Adipose tissue (tissue), 3 donors: ENCODE data around the gene RBM20. TPM values are rescaled to one million over a fixed set of nuclear protein-coding genes. Genes with fewer than 3 reads are reported as not detected.
"Not testable (repeated sequence)": the region's sequence is repeated elsewhere in the genome, so short reads cannot be mapped to it uniquely, and the experiment has no call there.

ENCODE experiments used
- H3K27ac ChIP-seq: one replicate; pipeline ENCODE4 v1.5.1; 2013; ENCODE audit warnings: low read depth, low read length
- WGBS, 3 donors: extraction: QIAGEN DNeasy Blood & Tissue Kit; methylation state at CpG; one replicate each; pipeline ENCODE4 v1.1.7; 2013; 5-methylcytosine and 5-hydroxymethylcytosine counted together
- polyA plus RNA-seq, 3 donors: library from polyadenylated mRNA; stranded (reverse); fragments of 200-250 nt; gene quantifications; one replicate each; pipeline ENCODE4 v1.2.3, GENCODE V29; 2013
- donor health status: healthy with polysubstance abuse.
- donor health status: Bipolar disorder and iron deficiency.
- donor health status: healthy.

The RBM20 gene
- polyA plus RNA-seq, 3 donors: 0.67 to 7.1 (median 1.6) TPM

DNA sequence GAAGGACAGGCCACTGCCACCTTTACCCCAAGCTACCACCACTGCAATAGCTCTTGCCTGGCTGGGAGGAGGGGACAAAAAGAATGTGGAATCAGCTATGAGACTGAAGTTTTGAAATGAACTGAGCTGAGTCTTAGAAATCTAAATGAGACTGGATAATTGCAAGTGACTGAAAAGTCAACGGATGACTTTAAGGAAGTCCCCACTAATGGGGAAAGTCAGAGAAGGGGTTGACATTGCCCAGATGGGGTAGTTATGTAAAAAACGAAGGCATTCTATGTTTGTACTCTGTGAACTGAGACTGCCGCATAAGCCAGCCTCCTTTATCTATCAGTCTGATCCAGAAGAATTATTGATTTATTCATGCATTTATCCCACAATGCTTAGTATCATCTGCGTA, 67.2 kb downstream of the RBM20 start:
- no peak overlapping the region for H3K27ac ChIP-seq
- WGBS, 3 donors: 52 to 73% (median 70%) methylated on average over 4 of the region's 4 CpGs

DNA sequence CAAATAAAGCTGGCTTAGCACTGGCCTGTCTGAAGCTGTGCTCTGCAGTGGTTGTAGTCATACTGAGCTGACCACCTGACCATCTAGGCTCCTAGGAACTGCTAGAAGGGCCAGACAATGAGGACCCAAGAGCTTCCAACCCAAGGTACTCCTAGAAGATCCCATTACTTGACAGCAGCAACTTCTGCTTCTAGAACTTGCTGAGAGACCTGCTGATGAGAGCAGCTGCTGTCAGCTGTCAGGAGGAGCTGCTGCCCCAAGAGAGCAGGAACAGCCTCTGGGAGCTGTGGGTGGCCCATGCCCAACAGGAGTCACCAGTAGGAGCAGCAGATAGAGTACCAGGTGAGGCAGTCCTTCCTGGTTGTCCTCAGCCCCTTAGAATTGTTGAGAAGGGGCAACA, 70.2 kb downstream of the RBM20 start:
- H3K27ac ChIP-seq: no peak overlapping the region

DNA sequence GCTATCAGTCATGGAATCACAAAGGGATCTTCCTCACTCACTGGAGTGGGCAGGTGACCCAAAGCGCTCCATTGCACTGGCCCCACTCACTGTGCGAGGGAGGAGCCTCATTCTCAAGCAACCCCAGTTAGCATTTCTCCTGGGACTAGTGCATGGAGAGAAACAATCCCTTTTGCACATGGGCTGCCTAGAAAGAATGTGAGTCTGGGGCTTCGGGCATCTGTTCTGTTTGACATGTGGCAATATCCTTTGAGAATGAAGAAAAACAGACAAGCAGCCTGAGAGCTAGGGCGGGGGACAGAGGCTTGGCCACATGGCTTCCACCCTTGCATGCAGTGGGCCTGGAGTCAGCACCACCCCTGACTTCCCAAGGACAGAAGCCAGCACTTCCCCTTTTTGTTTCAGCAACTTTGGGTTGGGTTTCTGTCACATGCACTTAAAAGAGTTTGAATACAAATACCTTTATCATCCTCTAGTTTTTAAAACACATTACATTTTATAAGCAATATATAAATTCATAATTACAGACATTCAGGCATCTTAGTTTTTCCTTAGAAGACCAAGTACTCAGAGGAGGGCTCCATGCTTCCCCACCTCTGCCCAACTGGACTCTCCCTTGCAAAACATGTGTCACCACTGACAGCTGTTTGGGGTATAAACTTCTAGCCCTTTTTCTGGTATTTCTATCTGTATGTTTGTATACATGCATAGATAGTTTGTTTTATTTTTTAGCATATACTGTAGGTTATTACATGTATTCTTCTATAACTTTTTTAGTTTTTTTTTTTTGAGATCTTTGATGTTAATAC, 73.8 kb downstream of the RBM20 start:
- 35 to 84% (median 43%) methylated on average over 4 of the region's 4 CpGs for WGBS, 3 donors
- no peak overlapping the region for H3K27ac ChIP-seq

DNA sequence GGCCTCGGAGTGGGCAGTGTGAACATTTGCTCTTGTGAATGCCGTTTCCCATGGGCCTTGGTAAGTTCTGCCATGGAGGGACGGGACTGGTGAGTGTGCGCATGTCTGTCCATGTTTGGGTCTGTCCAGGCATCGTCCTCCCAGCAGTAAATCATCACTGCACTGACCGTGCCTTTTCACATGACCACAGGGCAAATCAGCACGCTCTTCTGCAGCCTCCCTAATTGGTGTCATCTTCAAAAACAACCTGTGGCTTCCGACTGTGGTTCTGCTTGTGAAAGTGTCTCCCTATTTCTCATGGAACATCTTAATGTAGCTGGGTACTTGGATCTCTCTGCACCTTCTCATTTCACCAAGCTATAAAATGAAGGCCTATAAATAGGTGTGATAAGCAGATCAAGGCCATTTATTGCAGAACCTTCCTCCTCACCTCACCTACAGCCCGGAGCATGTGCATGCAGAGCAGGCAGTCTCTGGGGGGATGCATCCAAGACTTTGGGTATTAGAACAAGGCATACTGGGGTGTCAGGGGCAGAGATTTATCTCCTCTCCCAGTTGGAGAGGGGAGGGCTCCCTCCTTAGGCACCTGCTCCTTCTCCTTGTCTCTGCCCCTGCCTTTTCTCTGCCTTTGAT, 77.4 kb downstream of the RBM20 start:
- 92 to 94% (median 93%) methylated on average over 9 of the region's 9 CpGs for WGBS, 3 donors
- no peak overlapping the region for H3K27ac ChIP-seq

DNA sequence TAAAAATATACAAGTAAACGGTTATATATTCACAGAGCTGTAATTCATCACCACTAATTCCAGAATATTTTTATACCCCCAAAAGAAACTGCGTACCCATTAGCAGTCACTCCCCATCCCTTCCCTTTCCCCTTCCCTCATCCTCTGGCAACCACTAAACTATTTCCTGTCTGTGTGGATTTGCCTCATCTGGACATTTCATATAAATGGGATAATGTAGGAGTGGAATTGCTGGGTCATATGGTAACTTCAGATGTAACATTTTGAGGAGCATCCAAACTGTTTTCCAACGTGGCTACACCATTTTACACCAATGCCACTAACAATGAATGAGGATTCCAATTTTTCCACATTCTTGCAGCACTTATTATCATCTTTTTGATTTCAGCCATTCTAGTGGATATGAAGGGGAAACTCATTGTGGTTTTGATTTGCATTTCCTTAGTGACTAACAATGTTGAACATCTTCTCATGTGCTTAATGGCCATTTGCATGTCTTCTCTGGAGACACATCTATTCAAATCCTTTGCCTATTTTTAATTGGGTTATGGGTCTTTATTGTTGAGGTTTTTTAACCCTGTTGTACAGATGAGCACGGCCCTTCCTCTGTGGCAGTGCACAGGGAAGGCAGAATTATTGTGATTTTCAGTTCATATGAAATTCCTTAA, 79.2 kb downstream of the RBM20 start:
- WGBS, 3 donors: 71 to 78% (median 77%) methylated on average over 4 of the region's 4 CpGs
- H3K27ac ChIP-seq: no peak overlapping the region

DNA sequence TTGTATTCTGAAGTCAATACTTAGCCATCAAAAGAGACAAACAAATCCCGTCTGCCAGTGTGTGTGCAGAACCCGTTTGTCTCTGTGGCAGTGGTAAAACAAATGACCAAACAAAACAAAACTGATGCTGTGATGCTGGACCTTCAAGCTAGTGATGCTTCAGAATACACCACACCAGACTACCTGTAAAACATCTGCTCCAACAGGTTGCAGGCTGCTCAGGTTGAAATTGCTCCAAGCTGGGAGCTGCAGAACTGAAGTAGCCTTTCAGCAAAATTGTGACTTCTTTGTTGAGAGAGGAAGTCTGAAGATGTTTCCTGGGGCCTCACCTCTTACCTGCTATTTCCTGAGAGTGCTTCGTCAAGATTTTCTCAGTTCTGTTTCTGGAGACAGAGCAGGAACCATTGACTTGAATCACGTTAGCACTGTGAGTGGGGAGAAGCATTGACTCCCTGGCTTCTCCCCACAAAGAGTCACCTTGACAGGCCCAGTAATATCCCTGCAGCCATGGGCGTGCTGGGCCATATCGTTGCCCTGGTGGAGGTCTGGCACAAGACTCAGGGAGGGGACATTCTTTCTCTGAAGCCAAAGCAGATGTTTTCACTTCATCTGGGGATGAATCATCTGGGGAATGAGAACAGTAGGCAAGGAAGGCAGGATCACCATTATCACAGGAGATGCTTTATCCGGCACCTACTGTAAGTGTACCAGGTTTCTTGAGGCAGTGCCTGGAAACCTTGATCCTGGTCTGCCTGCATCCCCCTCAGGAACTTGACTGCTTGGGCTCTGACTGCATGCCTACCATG, 80.2 kb downstream of the RBM20 start:
- no peak overlapping the region for H3K27ac ChIP-seq
- 65 to 72% (median 67%) methylated on average over 7 of the region's 7 CpGs for WGBS, 3 donors

DNA sequence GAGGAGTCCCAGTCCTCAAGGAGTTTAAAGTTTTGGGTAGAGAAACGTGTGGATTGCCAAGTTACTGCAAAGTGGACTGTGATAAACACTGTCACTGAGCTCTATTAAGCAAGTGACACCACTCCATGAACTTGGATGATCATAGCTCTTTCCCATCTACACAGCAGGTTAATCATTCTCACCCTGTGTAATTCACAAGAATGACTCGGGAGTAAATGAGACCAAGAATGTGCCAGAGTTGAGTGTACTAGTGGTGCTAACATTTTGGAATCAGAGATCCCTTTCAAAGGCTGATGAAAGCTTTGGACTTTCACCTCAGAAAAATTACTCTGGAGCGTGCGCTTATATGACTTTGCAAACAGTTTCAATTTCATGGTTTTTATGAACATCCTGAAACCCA, 80.8 kb downstream of the RBM20 start:
- whole genome bisulfite sequencing, 3 donors: 61 to 86% (median 83%) methylated on average over 4 of the region's 4 CpGs
- H3K27ac ChIP-seq: no peak overlapping the region

DNA sequence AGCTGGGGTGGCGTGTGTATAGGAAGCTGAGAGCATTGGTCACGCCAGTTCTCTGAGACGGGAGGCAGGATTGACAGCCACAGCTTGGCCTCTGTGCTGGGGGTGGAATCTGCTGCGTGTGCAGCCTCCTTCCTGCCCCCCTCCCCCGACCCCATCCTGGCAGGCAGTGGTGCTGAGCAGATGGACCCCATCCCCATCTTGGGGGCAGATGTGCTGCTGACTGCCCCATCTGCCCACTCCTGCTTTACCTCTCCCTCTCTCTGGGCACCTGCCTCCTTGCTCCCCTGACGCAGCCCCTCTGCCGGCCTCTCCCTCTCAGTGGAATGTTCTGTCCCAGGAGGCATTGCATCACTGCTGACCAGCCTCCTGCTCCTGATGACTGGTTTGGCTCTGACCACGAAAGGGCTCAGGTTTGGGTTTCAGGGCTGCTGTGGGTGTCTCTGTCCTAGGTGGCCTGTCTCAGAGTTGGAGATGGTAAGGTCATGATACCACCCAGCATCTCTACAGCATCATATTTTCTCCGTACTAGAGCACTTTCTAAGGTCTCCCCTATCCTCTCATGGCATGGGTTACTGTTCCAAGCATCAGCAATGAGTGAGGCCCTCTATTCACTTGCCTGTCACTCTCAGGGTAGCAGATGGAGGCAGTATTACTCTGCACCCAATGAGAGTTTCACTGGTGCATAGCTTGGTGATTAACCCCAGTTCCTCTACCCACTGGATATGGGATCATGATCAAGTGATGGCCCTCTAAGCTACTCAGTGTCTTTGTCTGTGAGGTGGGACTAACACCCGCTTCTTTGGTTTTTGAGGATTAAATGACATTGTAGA, 81.9 kb downstream of the RBM20 start:
- no peak overlapping the region for H3K27ac ChIP-seq
- WGBS, 3 donors: 56 to 62% (median 58%) methylated on average over 10 of the region's 10 CpGs

DNA sequence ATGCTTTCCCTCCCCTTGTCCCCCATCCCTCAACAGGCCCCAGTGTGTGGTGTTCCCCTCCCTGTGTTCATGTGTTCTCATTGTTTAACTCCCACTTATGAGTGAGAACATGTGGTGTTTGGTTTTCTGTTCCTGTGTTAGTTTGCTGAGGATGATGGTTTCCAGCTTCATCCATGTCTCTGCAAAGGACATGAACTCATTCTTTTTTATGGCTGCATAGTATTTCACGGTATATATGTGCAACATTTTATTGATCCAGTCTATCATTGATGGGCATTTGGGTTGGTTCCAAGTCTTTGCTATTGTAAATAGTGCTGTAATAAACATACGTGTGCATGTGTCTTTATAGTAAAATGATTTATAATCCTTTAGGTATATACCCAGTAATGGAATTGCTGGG, 83.6 kb downstream of the RBM20 start:
- not testable (repeated sequence) for H3K27ac ChIP-seq
- 93 to 97% (median 93%) methylated on average over 2 of the region's 2 CpGs for WGBS, 3 donors

DNA sequence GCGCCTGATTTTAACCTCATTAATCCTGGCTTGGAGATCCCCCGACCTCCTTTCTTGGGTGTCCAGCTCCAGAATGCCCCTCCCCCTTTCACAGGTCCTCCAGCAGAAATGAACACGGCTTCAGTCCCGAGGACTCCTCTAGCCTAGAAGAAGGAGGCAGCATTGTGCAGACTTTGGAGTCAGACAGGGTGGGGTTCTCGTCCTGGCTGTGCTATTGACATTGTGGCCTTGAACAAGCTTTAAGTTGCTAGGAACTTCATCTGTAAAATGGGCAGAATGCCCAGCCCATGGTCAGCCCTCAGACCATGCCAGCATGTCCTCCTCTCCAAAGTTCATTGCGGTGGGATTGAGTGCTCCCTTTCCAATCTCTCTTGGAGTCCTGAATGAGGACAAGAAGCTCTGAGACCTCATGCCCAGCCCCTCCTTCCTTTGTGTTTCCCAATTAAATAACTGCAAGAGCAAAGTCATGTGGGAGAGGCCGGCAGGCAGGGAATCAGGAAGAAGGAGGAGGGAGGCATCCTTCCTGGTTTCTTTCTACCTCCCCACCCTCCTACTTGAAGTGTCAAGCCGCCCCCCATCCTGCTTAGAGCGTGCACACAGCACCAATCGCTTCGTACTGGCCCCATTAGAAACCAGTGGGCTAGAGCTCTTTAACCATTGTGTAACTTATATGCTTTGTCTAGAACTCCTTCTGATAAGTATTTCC, 86.4 kb downstream of the RBM20 start:
- WGBS, 3 donors: 63 to 79% (median 69%) methylated on average over 11 of the region's 11 CpGs
- H3K27ac ChIP-seq: no peak overlapping the region

DNA sequence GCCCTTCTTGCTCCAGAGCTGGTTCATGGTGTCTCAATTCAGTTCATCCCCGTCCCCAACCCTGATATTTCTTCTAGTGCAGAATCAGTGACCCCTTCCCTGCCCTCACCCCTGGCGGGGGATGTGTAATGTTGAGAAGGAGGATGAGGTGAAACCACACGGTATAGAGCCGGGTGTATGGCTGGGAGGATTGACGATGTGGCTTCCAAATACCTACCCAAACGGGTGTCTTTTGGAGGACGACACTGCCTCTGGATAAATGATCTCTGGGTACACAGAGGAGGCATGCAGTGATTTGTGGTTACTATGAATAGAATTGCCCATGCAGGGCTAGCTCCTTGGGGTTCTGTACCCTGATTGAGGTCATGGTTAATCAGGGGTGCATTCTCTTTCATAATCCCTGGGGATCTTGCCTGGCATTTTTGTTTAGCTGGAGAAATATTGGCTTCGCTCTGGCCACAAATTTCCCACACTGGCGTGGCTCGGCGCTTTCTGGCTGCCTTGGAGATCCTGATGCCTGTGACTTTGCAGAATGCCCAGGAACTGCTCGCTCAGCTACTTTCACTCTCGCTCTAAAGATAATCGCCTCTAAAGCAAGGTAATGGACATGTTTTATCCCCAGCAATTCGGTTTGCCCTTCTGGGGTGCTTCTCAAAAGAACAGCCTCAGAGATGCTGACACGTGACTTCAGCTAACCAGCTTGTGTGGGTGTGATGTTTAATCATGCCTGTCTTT, 89.2 kb downstream of the RBM20 start:
- WGBS, 3 donors: 51 to 68% (median 57%) methylated on average over 16 of the region's 16 CpGs
- H3K27ac ChIP-seq: no peak overlapping the region

DNA sequence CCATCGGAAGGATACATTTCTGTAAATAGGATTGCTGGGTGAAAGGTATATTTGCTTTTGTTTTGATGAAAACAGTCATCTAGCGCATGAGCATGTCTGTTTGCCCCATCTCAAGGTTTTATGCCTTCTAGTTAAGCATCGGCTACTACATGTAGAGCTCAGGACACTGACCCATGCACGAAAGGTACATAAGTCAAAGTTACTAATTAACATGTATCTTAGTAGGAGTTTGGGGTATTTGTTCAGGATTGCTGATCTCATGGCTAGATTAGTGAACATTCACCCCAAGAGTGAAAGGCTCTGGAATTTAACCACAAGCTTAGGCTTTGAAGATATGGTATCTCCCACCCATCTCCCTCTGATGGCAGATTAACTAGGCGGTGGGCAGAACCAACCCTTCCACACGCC, 91.5 kb downstream of the RBM20 start:
- H3K27ac ChIP-seq: no peak overlapping the region
- WGBS, 3 donors: 90 to 93% (median 91%) methylated on average over 6 of the region's 6 CpGs

DNA sequence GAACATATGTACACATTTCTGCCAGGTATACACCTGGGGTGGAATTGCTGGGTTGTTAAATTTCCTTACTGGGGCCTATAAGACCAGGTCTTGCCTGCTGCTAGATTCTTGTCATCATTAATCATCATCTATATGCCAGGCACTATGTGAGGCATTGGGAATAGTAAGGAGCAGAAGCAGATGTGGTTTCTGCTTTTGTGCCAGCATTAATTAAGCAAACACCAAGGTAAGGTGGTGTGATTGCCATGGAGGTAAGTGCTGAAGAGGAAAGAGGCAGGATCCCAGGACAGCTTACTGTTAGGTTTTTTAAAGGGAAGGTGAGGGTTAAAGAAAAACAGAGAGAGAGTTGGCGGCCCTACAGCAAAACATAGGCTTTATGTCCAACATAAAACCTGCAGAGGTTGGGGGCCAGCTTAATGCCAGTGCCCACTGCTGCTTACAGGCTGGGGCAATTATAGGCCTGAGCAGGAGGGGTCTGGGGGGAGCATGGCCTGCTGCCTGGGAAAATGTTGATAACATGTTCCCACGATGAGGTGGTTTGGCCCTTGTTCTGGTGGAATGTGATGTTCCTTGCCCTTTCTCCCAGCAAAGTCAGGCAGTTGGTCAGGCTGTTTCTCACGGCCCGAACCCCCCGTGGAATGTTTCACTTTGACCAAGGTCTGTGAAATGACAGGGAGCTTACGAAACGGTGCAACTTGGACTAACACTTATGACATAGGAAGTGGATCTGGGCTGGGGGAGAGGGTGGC, 93.9 kb downstream of the RBM20 start:
- WGBS, 3 donors: 28 to 52% (median 47%) methylated on average over 7 of the region's 7 CpGs
- no peak overlapping the region for H3K27ac ChIP-seq

DNA sequence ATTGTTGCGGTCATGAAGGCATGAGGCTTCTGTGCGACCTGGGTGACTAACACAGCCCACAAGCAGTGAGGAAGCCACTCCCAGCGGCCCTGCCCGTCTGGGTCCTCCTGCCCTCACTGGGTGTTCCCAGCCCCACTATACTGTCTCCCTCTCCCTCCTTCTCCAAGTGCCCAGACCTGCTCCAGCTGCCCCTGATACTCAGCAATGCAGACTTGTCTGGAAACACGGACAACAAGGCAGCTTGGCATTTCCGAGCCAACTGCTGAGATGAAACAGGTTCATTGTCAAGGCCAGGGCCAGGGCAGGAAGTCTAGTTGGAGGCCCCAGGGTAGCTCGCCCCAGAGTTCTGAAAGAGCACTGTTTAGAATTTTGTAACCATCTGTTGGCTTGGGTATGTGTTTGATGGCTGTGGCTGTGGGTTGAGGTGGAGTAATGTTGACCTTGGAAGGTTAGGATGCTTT, 95.7 kb downstream of the RBM20 start:
- WGBS, 3 donors: 64 to 74% (median 70%) methylated on average over 7 of the region's 7 CpGs
- no peak overlapping the region for H3K27ac ChIP-seq

DNA sequence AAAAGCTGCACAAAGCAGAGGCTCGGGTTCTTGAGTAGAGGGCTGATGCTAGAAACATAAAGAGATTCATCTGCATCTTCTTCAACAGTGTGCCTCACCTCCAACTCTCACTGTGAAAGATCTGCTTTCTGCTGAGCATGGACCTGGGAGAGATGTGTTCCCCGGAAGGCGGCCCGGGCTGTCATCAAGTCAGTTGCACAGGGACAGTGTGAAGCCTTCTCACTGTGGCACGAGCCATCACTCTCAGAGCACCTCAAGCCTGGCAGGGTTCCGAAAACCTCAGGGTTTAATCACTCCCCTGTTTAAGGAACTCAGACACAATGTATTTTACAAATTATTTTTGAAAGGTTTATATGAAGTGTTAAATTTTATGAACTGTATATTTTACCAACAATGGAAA, 98.7 kb downstream of the RBM20 start:
- H3K27ac ChIP-seq: no peak overlapping the region
- WGBS, 3 donors: 94 to 97% (median 96%) methylated on average over 6 of the region's 6 CpGs

DNA sequence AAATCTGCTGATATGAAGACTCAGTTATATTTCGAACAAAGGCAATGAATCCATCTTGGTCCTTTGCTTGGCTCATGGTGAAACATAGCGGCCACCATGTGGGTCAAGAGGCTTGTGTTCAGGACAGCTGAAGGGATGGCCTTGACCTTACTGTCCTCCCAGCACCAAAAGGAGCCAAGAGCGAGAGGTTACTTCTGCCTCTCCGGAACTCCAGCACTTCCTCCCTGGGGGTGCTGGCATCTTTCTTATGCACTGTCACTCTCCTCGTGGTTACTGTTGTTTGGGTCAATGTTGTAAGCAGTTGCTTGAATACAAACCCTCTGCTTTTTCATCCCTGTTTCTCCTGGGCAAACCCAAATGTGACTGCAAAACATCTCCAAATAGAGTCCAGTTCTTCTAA, 100.6 kb downstream of the RBM20 start:
- H3K27ac ChIP-seq: no peak overlapping the region
- WGBS, 3 donors: 46 to 69% (median 51%) methylated on average over 5 of the region's 5 CpGs
